DMS79 treated with DMSO at 0.1 percent for 48 hours (cell line): Measurements from ENCODE around the gene SLC66A3.
A peak's percentile ranks its signal among the peaks of the same experiment; 100 is the strongest.

Experiments
- DNase-seq: peaks from one replicate; lab custom pipeline; 2025; lab: John Stamatoyannopoulos, UW

SLC66A3 gene

DNA sequence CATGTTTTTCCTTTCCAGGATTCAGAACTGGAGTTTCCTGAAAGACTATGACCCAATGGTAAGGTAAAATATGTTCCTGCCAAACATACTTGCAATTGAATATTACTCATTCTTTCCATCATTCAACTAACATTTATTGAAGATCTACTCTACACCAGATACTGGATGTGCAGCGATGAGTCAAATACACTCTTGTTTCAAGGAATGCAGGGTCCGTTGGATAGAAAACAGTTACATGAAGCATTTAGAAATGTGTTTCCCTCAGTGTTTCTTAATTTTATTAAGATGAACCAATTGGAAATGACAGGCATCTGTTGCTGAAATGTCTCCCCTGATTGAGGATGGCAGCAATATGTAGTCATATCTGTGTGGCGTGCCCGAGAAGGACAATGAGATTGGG is 14.8 kb upstream of the SLC66A3 start:
- DNase-seq, result no peak

DNA sequence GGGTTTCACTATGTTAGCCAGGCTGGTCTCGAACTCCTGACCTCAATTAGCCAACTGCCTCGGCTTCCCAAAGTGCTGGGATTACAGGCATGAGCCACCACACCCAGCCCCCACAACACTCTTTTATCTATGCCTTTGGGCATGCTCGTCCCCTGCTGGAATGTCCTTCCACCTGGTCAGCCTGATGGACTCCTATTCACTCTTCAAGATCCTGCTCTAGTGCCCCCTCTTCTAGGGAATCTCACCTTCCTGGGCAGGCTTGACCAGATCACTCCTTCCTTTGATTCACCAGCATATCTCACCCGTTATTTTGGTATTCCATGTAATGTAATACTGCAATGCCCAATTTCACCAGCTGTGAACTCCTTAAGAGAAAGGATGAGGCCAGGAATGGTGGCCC is 13.9 kb upstream of the SLC66A3 start:
- no peak for DNase-seq

DNA sequence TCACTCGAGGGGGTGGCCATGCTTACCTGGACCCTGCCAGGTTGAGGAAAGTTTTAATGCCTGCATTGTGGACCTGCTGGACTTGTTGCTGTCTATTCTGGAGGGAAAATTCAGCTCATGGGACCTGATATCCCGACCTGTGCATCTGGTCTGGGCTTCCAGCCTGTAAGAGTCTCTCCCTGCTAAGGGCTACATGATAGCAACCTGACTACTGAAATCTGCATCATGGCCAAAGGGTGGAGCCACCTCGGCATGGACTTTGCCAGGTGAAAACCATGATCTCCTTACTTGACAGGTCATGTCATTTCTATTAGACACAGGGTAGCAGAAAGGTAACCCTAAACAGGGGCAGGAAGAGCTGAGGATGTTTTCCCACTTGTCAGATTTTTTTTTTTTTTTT is 12.9 kb upstream of the SLC66A3 start:
- DNase-seq, result no peak

DNA sequence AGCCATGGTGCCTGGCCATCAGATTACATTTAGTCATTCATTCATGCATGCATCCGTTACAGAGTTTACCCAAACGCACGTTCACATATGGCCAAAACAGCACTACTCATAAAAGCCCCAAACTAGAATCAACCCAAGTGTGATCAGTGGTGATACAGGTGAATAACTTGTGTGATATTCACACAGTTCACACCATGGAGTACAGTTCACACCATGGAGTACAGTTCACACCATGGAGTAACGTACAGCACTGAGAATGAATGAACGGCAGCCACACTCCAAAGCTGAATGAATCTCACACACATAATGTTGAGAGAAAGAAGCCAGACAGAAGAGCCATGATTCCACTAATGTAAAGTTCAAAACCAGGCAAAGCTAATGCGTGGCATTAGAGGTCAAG is 12.3 kb upstream of the SLC66A3 start:
- DNase-seq, result no peak

GRCh38 chr2:11144077-11144737 is 11.1 kb upstream of the SLC66A3 start:
- no peak for DNase-seq

DNA sequence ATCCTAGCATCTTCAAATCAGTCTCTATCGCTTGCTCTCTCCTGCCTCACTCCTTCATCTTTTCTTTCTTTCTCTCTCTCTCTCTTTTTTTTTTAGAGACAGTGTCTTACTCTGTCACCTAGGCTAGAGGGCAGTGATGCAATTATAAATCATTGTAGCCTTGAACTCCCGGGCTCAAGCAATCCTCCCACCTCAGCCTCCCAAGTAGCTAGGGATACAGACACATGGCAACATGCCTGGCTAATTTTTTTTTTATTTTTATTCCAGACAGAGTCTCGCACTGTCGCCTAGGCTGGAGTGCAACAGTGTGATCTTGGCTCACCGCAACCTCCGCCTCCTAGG is 10.6 kb upstream of the SLC66A3 start:
- no peak for DNase-seq

DNA sequence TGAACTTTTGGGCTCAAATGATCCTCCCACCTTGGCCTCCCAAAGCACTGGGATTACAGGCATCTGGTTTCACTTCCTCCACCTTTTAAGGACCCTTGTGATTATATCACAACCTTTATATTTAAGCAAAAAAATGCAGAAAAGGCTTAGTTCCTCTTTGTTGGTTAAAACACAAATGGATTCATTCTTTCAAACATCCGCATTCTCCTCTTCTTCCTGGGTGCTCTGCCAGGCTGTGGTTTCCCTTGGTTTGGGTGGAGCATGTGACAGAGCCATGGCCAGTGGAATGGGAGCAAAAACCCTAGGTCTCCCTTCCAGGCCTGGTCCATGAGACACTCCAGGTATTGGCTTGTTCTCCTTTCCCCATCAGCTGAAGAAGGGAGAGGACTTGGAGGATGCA is 9.9 kb upstream of the SLC66A3 start:
- DNase-seq, result no peak

- DNase-seq, result no peak
Measured at GRCh38 chr2:11146076-11146475, 9.2 kb upstream of the SLC66A3 start.

DNA sequence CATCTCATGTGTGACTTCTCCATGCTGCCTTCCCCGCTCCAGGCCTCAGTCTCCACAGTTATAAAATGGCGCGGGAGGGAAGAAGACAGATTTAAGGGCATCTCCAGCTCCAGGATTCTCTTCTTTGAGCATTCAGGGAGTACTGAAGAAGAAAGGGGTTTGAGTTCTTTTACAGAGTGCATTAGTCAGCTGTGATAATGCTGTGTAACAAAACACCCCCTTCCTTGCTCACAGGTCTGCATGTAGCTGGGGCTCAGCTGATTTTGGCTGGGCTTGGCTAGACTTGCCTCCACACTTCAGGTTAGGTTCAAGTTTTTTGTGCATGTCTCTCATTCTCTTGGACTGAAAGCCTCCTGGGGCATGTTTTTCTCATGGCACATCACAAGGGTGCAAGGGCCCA is 8.0 kb upstream of the SLC66A3 start:
- DNase-seq, result no peak

GRCh38 chr2:11152591-11152990 is 2.7 kb upstream of the SLC66A3 start:
- DNase-seq, result no peak

GRCh38 chr2:11154016-11154922 is 998 bp upstream of the SLC66A3 start:
- no peak for DNase-seq

DNA sequence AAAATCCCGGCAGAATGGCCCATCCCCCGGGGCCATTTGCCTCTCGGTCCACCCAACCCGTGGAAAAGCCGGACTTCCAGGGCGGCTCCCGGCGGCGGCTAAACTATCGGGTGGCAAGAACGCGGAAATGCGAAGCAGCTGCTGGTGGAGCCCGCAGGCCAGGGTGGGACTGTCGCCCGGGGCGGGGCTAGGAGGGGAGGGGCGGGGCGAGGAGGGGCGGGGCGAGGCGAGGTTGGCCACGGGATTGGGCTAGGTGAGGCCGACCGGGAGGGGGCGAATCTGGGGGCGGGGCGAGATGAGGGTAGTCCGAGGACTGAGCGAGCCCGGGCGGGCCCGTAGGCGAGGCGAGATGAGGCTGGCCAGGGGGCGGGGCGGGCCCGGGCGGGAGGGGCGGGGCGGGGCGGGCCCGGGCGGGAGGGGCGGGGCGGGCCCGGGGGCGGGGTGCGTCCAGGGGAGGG is 315 bp upstream of the SLC66A3 start:
- peak; percentile 84 for DNase-seq

DNA sequence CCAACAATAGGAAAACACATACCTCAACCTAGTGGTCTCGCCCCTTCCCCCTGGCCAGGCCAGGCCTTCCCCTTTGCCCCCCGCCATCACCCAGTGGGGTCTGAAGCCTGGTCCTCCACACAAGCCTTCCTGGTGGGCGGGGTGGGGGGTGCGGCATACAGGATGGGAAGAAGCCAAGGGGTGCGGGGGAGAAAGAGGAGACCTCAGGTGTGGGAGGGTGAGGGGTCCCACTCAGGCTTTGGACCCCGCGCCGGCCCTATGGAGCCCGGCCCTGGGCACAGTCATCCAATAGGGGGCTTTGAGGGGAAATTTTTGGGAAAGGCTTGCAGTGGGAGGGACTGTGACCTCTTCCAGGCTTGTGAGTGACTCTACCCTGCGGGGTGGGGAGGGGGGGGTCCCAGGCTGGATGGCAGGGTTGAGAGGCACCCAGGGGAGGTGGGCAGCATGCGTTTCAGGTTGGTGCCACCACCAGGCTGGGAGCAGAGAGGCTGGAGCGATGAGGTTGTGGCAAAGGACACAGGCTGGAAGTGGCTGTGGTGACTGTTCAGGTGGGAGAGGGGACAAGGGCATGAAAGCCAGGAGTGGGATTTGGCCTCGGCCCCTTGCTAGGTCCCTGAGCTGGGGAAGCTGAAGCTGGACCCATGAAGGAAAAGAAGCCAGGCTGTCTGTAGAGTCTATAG is 1.3 kb downstream of the SLC66A3 start:
- DNase-seq, result no peak

GRCh38 chr2:11157296-11157695 is 2.0 kb downstream of the SLC66A3 start:
- peak; percentile 16 for DNase-seq

DNA sequence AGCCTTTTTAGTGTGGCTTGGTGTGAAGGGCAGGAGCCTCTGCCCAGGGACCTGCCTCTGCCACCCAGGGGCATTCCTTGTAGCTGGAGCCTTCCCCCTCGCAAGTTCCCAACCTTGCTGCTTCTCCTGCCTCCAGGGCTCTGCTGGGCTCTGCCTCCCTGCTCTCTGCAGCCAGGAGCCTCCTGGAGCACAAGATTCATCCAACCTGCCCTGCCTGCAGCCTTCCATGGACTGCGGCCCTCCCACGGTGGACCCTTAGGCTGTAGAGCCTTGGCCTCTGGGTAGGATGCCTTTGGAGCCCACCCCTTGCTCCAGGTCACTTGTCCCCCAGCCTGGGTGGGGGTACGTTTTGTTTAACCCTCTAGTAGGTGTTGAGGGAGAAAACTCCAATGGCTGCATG is 2.5 kb downstream of the SLC66A3 start:
- no peak for DNase-seq

GRCh38 chr2:11158916-11159573 is 3.8 kb downstream of the SLC66A3 start:
- DNase-seq, result no peak

GRCh38 chr2:11159574-11160170 is 4.4 kb downstream of the SLC66A3 start:
- DNase-seq, result no peak

DNA sequence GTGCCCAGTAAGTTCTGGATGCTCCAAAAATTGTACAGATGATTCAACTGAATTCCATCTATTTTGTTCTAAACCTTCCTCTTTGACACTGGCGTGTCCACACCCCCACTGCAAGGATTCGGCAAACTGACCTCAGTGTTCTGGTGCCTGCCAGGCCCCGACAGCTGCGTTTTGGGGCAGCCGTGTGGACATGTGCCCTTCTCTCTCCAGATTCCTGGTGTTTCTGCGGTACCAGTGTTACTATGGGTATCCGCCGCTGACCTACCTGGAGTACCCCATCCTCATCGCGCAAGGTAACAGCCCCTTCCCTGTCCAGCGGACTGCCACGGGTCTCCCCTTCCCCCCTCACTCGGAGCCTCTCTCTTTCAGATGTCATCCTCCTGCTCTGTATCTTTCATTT is 5.0 kb downstream of the SLC66A3 start:
- DNase-seq, result no peak

- DNase-seq, result no peak
Measured at GRCh38 chr2:11160731-11161455, 5.6 kb downstream of the SLC66A3 start.

GRCh38 chr2:11161747-11162146 is 6.5 kb downstream of the SLC66A3 start:
- no peak for DNase-seq
